ENCODE measurements around the gene SLC16A12.

DNA sequence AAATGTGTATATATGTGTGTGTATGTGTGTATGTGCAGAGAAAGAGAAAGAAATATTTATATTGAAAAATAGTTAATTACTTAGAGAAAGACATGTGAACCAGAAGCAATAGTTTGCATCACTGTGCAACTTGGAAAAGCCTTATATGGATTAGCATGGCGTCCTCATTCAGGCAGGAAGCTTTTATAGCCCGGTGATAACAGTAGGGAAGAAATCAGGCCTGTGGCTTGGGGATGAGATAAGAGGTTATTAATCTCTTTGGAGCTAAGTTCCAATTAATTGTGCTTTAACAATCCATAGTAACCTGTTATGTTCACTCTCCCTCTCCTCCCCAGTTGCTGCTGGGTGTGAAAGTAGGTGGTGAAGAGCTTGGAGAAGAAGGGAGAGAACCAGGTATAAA, 84.5 kb downstream of the SLC16A12 start:
- TF ChIP-seq, protein P1, sequence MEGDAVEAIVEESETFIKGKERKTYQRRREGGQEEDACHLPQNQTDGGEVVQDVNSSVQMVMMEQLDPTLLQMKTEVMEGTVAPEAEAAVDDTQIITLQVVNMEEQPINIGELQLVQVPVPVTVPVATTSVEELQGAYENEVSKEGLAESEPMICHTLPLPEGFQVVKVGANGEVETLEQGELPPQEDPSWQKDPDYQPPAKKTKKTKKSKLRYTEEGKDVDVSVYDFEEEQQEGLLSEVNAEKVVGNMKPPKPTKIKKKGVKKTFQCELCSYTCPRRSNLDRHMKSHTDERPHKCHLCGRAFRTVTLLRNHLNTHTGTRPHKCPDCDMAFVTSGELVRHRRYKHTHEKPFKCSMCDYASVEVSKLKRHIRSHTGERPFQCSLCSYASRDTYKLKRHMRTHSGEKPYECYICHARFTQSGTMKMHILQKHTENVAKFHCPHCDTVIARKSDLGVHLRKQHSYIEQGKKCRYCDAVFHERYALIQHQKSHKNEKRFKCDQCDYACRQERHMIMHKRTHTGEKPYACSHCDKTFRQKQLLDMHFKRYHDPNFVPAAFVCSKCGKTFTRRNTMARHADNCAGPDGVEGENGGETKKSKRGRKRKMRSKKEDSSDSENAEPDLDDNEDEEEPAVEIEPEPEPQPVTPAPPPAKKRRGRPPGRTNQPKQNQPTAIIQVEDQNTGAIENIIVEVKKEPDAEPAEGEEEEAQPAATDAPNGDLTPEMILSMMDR (conservative IDR thresholded peaks at IDR 0.05): no peak
- no peak for TF ChIP-seq ZFX (IDR thresholded peaks at IDR 0.05)

Measured in C4-2B (cell line).